ENCODE results near the gene CACFD1.

CACFD1 gene

GRCh38 chr9:133423216-133423615 lies 36.6 kb upstream of the CACFD1 start:
- DNase-seq (ENCODE audit: low read depth) = no peak
- no peak overlapping the region for H3K4me3 ChIP-seq (replicated peaks; ENCODE audit: low read depth, low read length)
- no peak for TF ChIP-seq CTCF (IDR thresholded peaks at IDR 0.05; ENCODE audit: low read length, missing control alignments)

DNA sequence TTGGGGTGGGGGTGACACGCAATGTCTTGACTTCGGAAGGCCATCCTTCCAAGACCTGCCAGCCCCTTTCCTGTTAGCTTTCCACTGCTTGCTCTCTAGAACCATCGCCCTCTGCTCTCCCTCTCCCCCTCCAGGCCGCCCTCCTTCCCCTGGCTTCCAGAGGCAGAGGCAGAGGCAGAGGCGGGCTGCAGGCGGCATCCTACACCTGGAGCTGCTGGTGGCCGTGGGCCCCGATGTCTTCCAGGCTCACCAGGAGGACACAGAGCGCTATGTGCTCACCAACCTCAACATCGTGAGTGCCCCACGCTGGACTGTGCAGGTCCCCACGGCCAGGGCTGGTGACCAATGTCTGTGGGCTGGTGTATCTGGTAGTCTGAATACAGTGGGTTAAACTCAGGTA lies 35.6 kb upstream of the CACFD1 start:
- no peak for DNase-seq (ENCODE audit: low read depth)
- TF ChIP-seq CTCF (IDR thresholded peaks at IDR 0.05; ENCODE audit: low read length, missing control alignments) = no peak
- no peak overlapping the region for H3K4me3 ChIP-seq (replicated peaks; ENCODE audit: low read depth, low read length)

DNA sequence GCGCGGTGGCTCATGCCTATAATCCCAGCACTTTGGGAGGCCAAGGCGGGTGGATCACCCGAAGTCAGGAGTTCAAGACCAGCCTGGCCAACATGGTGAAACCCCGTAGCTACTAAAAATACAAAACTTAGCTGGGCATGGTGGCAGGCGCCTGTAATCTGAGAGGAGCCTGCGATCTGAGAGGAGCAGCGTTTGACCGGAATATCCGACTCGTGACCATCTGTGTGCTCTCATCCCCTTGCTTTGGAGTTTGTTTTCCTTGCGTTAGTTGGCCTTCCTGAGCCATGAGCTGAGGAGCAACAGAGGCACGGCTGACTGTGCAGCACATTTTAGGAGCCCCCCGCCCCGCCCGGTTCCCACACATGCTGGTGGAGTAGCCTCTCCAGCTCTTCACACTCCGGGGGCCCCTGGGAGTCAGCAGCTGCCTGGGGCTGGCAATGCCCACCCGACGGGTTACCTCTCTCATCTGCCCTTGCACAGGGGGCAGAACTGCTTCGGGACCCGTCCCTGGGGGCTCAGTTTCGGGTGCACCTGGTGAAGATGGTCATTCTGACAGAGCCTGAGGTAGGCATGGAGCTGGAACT lies 34.6 kb upstream of the CACFD1 start:
- DNase-seq (ENCODE audit: low read depth) = no peak
- H3K4me3 ChIP-seq (replicated peaks; ENCODE audit: low read depth, low read length) = no peak overlapping the region
- TF ChIP-seq CTCF (IDR thresholded peaks at IDR 0.05; ENCODE audit: low read length, missing control alignments) = no peak

- no peak overlapping the region for H3K4me3 ChIP-seq (replicated peaks; ENCODE audit: low read depth, low read length)
- no peak for DNase-seq (ENCODE audit: low read depth)
- TF ChIP-seq CTCF (IDR thresholded peaks at IDR 0.05; ENCODE audit: low read length, missing control alignments) = no peak
Observed at GRCh38 chr9:133426011-133426410, 33.8 kb upstream of the CACFD1 start.

DNA sequence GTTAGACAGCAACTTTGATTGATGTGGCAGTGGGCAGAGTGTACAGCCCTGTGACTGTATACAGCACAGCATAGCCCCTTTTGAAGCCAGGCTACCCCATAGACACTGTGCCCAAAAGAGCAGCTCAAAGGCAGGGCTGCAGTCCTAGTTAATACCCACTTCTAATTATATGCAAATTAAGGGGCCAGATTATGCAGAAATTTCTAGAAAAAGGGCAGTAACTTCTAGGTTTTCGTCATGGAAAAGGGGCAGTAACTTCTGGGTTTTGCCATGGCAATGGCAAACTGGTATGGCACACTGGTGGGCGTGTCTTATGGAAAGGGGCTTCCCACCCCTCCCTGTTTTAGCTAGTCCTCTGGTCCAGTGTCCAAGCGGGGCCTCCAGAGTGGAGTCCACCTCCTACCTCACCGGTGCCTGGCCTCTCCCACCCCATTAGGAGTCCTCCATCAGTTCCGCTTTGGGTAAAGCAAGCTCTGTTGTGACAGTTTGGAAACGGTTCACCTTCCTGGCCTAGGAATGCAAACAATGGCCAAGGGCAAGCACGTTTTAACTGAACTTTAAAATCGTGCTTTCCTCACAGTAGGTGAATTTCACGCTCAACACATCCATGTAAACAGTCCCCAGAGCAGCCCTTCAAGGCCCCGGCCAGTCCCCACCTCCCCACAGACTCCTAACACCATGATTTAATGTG lies 32.0 kb upstream of the CACFD1 start:
- no peak for DNase-seq (ENCODE audit: low read depth)
- TF ChIP-seq CTCF (IDR thresholded peaks at IDR 0.05; ENCODE audit: low read length, missing control alignments) = no peak
- no peak overlapping the region for H3K4me3 ChIP-seq (replicated peaks; ENCODE audit: low read depth, low read length)

DNA sequence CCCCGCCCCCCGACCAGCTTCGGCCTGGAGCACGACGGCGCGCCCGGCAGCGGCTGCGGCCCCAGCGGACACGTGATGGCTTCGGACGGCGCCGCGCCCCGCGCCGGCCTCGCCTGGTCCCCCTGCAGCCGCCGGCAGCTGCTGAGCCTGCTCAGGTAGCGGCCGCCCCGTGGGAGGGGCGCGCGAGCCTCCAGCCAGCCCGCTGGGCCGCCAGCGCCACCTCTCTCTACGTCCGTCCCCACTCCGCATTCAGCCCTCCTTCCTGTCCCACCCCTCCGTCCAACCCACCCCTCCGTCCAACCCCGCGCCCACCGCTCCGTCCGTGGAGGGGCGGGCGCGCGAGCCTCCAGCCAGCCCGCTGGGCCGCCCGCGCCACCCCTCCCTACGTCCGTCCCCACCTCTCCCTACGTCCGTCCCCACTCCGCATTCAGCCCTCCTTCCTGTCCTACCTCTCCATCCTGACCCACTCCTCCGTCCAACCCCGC lies 31.1 kb upstream of the CACFD1 start:
- no peak overlapping the region for H3K4me3 ChIP-seq (replicated peaks; ENCODE audit: low read depth, low read length)
- no peak for TF ChIP-seq CTCF (IDR thresholded peaks at IDR 0.05; ENCODE audit: low read length, missing control alignments)
- no peak for DNase-seq (ENCODE audit: low read depth)

DNA sequence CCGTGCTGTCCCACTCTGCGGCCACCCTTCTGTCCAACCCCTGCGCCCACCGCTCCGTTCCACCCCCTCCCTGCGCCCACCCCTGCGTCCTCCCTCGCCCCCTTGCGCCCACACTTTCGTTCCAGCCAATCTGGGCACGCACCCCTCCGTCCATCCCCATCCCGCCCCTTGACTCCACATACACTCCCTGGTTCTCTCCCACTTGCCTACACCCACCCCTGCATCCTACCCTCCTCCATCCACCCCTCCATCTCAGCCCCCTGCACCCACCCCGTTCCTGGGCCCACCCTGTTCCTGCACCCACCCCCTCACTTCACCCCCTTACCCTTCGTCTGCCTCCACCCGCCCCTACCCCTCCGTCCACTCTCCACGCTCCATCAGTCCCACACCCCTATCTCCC lies 30.6 kb upstream of the CACFD1 start:
- H3K4me3 ChIP-seq (replicated peaks; ENCODE audit: low read depth, low read length) = no peak overlapping the region
- no peak for TF ChIP-seq CTCF (IDR thresholded peaks at IDR 0.05; ENCODE audit: low read length, missing control alignments)
- no peak for DNase-seq (ENCODE audit: low read depth)

Data from fibroblast of pulmonary artery (primary cell).